B cell (primary cell): ENCODE results near the gene NTN1. TPM values are rescaled to one million over a fixed set of nuclear protein-coding genes. Genes with fewer than 3 reads are reported as not detected.

ENCODE experiments used
- ATAC-seq: fragments of 200-7000 bp; cut with Tn5 transposase; one replicate; pipeline ENCODE4 v1.10.0; 2021; ENCODE audit warnings: low read depth, mild to moderate bottlenecking, moderate number of reproducible peaks, moderate library complexity
- CTCF ChIA-PET: fragments of 350-600 bp; sonication (Branson Sonifier 250); formaldehyde crosslinking; loops from one replicate; lab custom pipeline; 2021; ENCODE audit warnings: antibody characterized with exemption, inconsistent platforms; lab: Charles Lee
- POLR2A ChIA-PET: fragments of 350-600 bp; sonication (Branson Sonifier 250); formaldehyde crosslinking; loops from one replicate; lab custom pipeline; 2021; ENCODE audit warnings: antibody characterized with exemption; lab: Charles Lee
- DNase-seq: peaks from one replicate; pipeline ENCODE4 v3.0.0; 2013
- H2AFZ ChIP-seq: 2 replicates; pipeline ENCODE4 v1.6.1; 2012; ENCODE audit warnings: mild to moderate bottlenecking, low read depth, low read length; ENCODE audit not compliant: insufficient read depth, poor library complexity, severe bottlenecking
- H3K27ac ChIP-seq, 2 donors: 1 replicate in 1 of 2; 2 replicates in 1 of 2; pipeline ENCODE4 v1.5.1; 2012 to 2013; ENCODE audit warnings: low read length in 2 of 2, mild to moderate bottlenecking in 2 of 2, moderate library complexity in 1 of 2
- H3K27me3 ChIP-seq, 4 experiments: fragments of 200-600 bp in 1 of 4; sonication (generic) in 1 of 4; replicated peaks in 1 of 4; 1 replicate in 2 of 4; 2 replicates in 2 of 4; pipeline versions ENCODE4 v1.6.1 to v1.7.0; 2013 to 2016; ENCODE audit warnings: low read length in 3 of 4, mild to moderate bottlenecking in 2 of 4, mixed read lengths in 1 of 4, moderate library complexity in 1 of 4; ENCODE audit not compliant: insufficient read depth in 4 of 4, control insufficient read depth in 3 of 4; ENCODE audit errors: control extremely low read depth in 1 of 4
- H3K36me3 ChIP-seq, 2 experiments: replicated peaks in 1 of 2; 1 replicate in 1 of 2; 2 replicates in 1 of 2; pipeline versions ENCODE4 v1.6.1 to v1.7.1; 2013; ENCODE audit warnings: low read length in 1 of 2; ENCODE audit not compliant: insufficient read depth in 2 of 2, control insufficient read depth in 1 of 2; ENCODE audit errors: control extremely low read depth in 1 of 2, extremely low read depth in 1 of 2
- H3K4me1 ChIP-seq, 2 donors: fragments of 200-600 bp in 1 of 2; sonication (generic) in 1 of 2; 1 replicate in 1 of 2; 2 replicates in 1 of 2; pipeline versions ENCODE4 v1.5.1 to v1.6.1; 2013 to 2017; ENCODE audit warnings: low read length in 2 of 2; ENCODE audit not compliant: control insufficient read depth in 2 of 2, insufficient read depth in 2 of 2
- H3K4me2 ChIP-seq: replicated peaks from 2 replicates; pipeline ENCODE3; 2012; ENCODE audit warnings: mild to moderate bottlenecking, low read depth, low read length; ENCODE audit not compliant: poor library complexity, severe bottlenecking
- H3K4me3 ChIP-seq, 5 experiments: fragments of 200-600 bp in 1 of 5; sonication (generic) in 1 of 5; 1 replicate in 3 of 5; 2 replicates in 2 of 5; pipeline versions ENCODE4 v1.5.1 to v1.7.0; 2011 to 2016; ENCODE audit warnings: low read length in 4 of 5, mild to moderate bottlenecking in 4 of 5, low read depth in 2 of 5, control low read depth in 1 of 5, moderate library complexity in 1 of 5; ENCODE audit not compliant: insufficient read depth in 1 of 5; ENCODE audit errors: control extremely low read depth in 1 of 5, extremely low read depth in 1 of 5
- H3K79me2 ChIP-seq: fragments of 200-600 bp; sonication (generic); one replicate; pipeline ENCODE4 v1.6.0; 2016; ENCODE audit warnings: low read length; ENCODE audit not compliant: control insufficient read depth, insufficient read depth
- H3K9ac ChIP-seq: fragments of 200-600 bp; sonication (generic); 2 replicates; pipeline ENCODE4 v1.6.1; 2017; ENCODE audit warnings: mild to moderate bottlenecking, low read length, moderate library complexity
- H3K9me3 ChIP-seq, 3 donors: one replicate each; pipeline versions ENCODE4 v1.6.1 to v1.7.1; 2013; ENCODE audit warnings: low read length in 2 of 3; ENCODE audit not compliant: control insufficient read depth in 2 of 3, insufficient read depth in 1 of 3; ENCODE audit errors: control extremely low read depth in 1 of 3
- H4K20me1 ChIP-seq: 2 replicates; pipeline ENCODE4 v1.6.0; 2012; ENCODE audit warnings: mild to moderate bottlenecking, low read length; ENCODE audit not compliant: insufficient read depth, control insufficient read depth, poor library complexity, severe bottlenecking
- H3K27ac Mint-ChIP-seq: one replicate; pipeline ENCODE4 v1.8.0; 2021; ENCODE audit warnings: mixed read lengths
- H3K27me3 Mint-ChIP-seq: one replicate; pipeline ENCODE4 v1.8.0; 2021; ENCODE audit warnings: mixed read lengths
- H3K4me1 Mint-ChIP-seq: one replicate; pipeline ENCODE4 v1.8.0; 2021; ENCODE audit warnings: mixed read lengths
- H3K4me3 Mint-ChIP-seq: one replicate; pipeline ENCODE4 v1.8.0; 2021; ENCODE audit warnings: mixed read lengths
- H3K9me3 Mint-ChIP-seq: one replicate; pipeline ENCODE4 v1.8.0; 2022; ENCODE audit warnings: mixed read lengths; ENCODE audit not compliant: insufficient read depth
- EZH2 ChIP-seq: IDR thresholded peaks from 2 replicates; pipeline ENCODE4 v1.6.1; 2012; ENCODE audit warnings: borderline replicate concordance, low read depth, mild to moderate bottlenecking, moderate library complexity, low read length; ENCODE audit not compliant: insufficient read depth, poor library complexity, severe bottlenecking
- WGBS: methylation state at CpG from one replicate; pipeline ENCODE4 v1.1.5; 2013; ENCODE audit warnings: missing lambda C conversion rate; ENCODE audit not compliant: insufficient coverage; 5-methylcytosine and 5-hydroxymethylcytosine counted together
- intact Hi-C: fragments of 100-400 bp; cut with micrococcal nuclease; formaldehyde crosslinking; loops from one replicate; pipeline ENCODE4 v1.10.0; 2022
- polyA plus RNA-seq: library from polyadenylated mRNA; depleted of rRNA; stranded (reverse); fragments of >200 nt; gene quantifications from 2 replicates; pipeline ENCODE4 v1.2.3, GENCODE V29; 2012
- total RNA-seq, 2 donors: library from RNA; stranded (reverse); fragments of 120-200 nt in 1 of 2; gene quantifications; 1 replicate in 1 of 2; 2 replicates in 1 of 2; pipeline versions ENCODE4 v1.2.3 to v1.2.4, GENCODE V29; 2013 to 2022
- TF ChIP-seq, protein P1 (sequence below): fragments of 200-600 bp; IDR thresholded peaks from one replicate; pipeline ENCODE4 v1.8.0; 2022; ENCODE audit warnings: antibody characterized with exemption, mild to moderate bottlenecking

NTN1 gene
- total and polyA plus RNA-seq, 2 donors (not counting 1 experiment from before 2014, with no cell fraction given): 0.10 to 0.25 TPM

DNA sequence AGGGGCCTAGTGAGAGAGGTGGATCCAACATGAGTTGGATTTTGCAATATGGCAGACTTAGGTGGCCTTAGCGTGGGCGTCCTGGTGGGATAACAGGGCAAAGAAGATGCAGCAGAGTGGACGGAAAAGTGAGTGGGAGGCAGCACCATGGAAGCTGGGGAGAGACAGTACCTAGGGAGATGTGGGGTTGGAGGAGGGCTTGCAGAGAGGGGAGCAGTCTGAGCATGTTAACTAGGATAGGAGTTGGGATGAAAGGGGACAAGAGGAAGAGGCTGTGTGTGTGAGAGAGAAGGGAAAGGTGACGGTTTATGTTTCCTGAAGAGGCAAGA is 120.1 kb downstream of the NTN1 start:
- Histone ChIP-seq H3K36me3 (no peaks in the 10 kb centered on the region), H4K20me1 (no peaks in the 10 kb centered on the region), H2AFZ (no peak overlapping the region), H3K79me2 (no peaks in the 10 kb centered on the region), H3K9ac (no peak overlapping the region), H3K9me3 (no peaks in the 10 kb centered on the region), H3K27me3 (no peaks in the 10 kb centered on the region), H3K4me2 (no peak overlapping the region), H3K27ac (no peak overlapping the region), H3K4me1 (no peaks in the 10 kb centered on the region), H3K4me3 (no peak overlapping the region)
- no peak overlapping the region for H3K4me3 Mint-ChIP-seq
- no peaks in the 10 kb centered on the region for H3K9me3 Mint-ChIP-seq
- no peaks in the 10 kb centered on the region for H3K4me1 Mint-ChIP-seq
- ATAC-seq: no peak
- TF ChIP-seq EZH2: no peak
- TF ChIP-seq, protein P1, sequence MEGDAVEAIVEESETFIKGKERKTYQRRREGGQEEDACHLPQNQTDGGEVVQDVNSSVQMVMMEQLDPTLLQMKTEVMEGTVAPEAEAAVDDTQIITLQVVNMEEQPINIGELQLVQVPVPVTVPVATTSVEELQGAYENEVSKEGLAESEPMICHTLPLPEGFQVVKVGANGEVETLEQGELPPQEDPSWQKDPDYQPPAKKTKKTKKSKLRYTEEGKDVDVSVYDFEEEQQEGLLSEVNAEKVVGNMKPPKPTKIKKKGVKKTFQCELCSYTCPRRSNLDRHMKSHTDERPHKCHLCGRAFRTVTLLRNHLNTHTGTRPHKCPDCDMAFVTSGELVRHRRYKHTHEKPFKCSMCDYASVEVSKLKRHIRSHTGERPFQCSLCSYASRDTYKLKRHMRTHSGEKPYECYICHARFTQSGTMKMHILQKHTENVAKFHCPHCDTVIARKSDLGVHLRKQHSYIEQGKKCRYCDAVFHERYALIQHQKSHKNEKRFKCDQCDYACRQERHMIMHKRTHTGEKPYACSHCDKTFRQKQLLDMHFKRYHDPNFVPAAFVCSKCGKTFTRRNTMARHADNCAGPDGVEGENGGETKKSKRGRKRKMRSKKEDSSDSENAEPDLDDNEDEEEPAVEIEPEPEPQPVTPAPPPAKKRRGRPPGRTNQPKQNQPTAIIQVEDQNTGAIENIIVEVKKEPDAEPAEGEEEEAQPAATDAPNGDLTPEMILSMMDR: no peak
- no peak for DNase-seq
- peaks cover 8% of the 10 kb centered on the region for H3K27me3 Mint-ChIP-seq
- H3K27ac Mint-ChIP-seq: no peak overlapping the region
- intact Hi-C loops: no loop called here
- CTCF ChIA-PET: no interaction called here
- POLR2A ChIA-PET: no interaction called here
- WGBS: 94% methylated on average over 4 of the region's 4 CpGs

DNA sequence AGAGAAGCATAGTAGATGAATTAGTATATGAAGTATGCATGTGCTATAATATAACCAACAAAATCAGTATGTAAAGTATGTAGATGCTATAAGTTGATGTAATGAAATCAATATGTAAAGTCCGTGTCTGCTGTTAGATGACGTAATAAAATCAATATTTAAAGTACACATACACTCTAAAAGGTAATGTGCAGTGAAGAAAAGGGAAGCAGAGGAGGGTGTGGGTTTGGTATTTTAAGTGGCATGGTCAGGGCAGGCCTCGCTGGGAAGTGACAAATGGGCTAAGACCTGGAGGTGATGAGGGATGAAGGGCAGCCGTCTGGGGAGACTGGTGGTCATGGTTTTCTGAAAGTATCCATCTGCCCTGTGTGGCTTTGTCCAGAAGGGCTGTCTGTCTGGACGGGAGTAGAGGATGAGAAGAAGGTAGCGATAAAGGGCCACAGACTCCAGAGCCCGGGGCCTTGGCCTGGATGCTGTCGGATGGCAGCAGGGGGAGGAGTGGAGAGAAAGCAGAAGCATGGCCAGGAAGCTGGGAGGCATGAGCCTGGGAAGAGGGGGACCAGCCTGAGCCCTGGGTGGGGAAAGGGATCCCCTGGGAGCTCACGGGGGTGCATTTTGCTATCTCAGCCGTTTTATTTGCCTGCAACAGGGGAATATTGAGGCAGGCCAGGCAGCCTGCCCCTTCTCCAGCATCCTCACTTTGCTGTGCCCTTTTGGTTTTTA is 121.6 kb downstream of the NTN1 start:
- 94% methylated on average over 8 of the region's 10 CpGs for WGBS
- no peak overlapping the region for H3K4me2 ChIP-seq
- no peak overlapping the region for H3K4me3 ChIP-seq
- Mint-ChIP-seq H3K4me1 (no peaks in the 10 kb centered on the region), H3K27ac (no peak overlapping the region), H3K9me3 (no peaks in the 10 kb centered on the region), H3K27me3 (peaks cover 2% of the 10 kb centered on the region), H3K4me3 (no peak overlapping the region)
- H3K27me3 ChIP-seq: no peaks in the 10 kb centered on the region
- no peaks in the 10 kb centered on the region for H3K9me3 ChIP-seq
- no peak overlapping the region for H3K9ac ChIP-seq
- ChIA-PET POLR2A (no interaction called here), CTCF (no interaction called here)
- intact Hi-C loops: no loop called here
- TF ChIP-seq EZH2: no peak
- TF ChIP-seq, protein P1: no peak
- H3K36me3 ChIP-seq: no peaks in the 10 kb centered on the region
- no peak for ATAC-seq
- no peak for DNase-seq
- no peak overlapping the region for H3K27ac ChIP-seq
- no peak overlapping the region for H2AFZ ChIP-seq
- no peaks in the 10 kb centered on the region for H3K79me2 ChIP-seq
- no peaks in the 10 kb centered on the region for H4K20me1 ChIP-seq
- no peaks in the 10 kb centered on the region for H3K4me1 ChIP-seq
